GM12801 (cell line): Measurements from ENCODE around the gene RAX2.

Source experiments
- CTCF ChIP-seq: IDR thresholded peaks from one replicate; pipeline ENCODE4 v1.5.1; 2011; ENCODE audit warnings: control low read depth; ENCODE audit not compliant: insufficient read length; ENCODE audit errors: extremely low read depth

The RAX2 gene

DNA sequence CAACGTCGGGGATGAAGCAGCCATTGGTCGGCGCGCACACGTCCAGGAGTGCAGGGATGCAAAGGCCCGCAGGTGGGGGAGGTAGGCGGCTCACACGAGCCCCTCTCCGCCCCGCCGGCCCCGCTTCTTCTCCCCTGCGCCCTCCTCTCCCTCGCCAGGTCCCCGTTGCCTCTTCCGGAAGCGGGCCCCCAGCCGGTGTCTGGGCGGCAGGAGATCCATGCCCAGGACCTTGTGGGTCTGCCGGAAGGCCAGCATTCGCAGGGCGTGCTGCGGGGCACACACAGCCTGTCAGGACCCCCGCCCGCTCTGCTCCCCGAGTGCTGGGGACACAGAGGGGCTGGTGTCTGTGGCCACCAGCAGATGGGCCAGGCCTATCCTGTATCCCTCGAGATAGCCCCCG lies 33.8 kb upstream of the RAX2 start:
- no peak for TF ChIP-seq CTCF

DNA sequence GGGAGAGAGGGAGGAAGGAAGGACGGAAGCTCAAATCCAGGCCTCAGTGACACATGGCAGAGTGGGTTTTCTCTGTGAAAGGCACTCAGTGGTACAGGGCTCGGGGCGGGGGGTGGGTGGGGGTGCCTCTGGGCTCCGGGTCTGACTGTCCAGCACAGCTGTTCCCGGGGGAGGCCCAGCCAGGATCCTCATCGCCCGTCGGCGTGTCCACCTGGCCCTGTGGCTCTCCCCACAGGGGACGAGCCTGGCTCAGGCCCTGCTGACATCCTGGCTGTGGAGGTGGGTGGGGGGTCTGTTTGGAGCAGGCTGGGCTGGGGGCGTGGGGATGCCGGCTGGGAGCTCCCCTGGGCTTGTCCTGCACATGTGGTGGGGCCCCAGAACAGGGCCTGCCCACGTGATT lies 32.4 kb upstream of the RAX2 start:
- TF ChIP-seq CTCF = no peak

DNA sequence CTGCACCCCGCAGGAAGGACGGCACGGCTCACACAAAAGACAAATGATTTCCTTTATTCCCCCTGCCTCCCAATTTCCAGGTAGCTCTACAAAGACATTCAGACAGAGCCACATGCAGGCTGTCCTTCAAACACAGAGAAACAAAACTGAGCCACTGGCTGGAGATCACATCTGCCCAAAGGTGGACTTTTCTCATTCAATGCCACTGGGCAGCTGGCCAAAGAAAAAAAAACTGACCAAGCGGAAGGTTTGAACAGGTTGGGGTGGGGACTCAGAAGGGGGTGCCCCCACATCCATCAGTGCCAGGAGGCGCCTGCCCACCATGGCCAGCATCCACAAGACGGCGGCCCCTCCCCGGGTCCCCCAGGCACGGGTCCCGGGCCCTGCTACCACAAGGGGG lies 32.0 kb upstream of the RAX2 start:
- TF ChIP-seq CTCF = no peak

GRCh38 chr19:3803114-3803888 lies 31.3 kb upstream of the RAX2 start:
- no peak for TF ChIP-seq CTCF

DNA sequence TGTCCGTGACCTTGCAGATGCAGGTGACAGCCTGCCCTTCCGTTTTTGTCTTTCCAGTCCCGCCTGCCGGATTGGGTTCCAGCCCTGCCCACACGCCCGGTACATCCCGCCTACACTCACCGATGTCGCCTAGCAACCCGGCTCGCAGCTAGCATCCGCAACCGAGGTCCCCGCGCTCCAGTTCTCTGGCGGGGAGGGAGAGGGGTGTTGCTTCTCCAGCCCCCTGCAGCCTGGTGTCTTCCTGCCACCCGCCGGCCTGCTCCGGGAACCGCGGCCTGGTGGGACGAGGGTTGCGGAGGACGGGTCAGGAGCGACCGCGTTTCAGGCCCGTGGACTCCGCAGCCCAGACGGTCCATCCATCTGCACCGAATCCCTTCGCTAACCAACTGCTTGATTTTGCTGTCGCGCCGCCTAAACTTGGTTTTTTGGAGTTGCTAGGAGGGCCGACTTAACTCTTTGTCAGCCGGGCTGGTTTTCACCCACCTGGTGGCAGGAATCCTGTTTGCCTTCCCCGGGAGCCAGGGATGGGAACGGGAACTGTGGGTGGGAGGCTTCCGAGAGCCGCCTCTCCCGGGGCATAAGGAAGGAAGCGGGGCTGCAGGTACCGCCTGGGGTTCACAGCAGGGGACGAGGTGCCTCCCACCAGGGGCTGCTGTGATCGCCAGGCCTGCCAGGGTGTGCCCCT lies 29.5 kb upstream of the RAX2 start:
- no peak for TF ChIP-seq CTCF

- TF ChIP-seq CTCF = no peak
These were observed 29.0 kb upstream of the RAX2 start for GRCh38 chr19:3800996-3801395.

DNA sequence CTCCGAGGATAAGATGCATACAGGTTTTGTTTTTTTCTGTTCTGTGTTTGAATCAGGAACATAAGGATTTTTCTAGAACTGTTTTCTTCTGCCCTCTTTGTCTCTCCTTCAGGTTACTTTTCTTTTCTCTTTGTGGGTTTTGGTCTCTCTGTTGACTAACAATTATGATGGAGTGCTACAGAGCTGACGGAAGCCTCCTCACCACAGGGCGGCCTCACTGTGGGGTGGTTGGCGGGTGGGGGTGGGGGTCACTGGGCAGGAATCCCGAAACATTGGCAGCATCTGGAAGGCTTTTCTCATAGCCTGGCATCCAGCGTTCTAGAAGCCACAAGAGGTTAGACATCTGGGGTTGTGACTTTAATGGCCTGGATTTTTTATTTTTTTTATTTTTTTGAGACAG lies 26.1 kb upstream of the RAX2 start:
- no peak for TF ChIP-seq CTCF
